Inferior parietal cortex (tissue), 1 donor: ENCODE measurements around the gene TENM4.

ENCODE experiments used
- DNase-seq: peaks from one replicate; pipeline ENCODE4 v3.0.0-alpha.2; 2016; ENCODE audit errors: extremely low spot score

Gene TENM4

GRCh38 chr11:79296141-79296540, 144.7 kb downstream of the TENM4 start:
- DNase-seq, result no peak

DNA sequence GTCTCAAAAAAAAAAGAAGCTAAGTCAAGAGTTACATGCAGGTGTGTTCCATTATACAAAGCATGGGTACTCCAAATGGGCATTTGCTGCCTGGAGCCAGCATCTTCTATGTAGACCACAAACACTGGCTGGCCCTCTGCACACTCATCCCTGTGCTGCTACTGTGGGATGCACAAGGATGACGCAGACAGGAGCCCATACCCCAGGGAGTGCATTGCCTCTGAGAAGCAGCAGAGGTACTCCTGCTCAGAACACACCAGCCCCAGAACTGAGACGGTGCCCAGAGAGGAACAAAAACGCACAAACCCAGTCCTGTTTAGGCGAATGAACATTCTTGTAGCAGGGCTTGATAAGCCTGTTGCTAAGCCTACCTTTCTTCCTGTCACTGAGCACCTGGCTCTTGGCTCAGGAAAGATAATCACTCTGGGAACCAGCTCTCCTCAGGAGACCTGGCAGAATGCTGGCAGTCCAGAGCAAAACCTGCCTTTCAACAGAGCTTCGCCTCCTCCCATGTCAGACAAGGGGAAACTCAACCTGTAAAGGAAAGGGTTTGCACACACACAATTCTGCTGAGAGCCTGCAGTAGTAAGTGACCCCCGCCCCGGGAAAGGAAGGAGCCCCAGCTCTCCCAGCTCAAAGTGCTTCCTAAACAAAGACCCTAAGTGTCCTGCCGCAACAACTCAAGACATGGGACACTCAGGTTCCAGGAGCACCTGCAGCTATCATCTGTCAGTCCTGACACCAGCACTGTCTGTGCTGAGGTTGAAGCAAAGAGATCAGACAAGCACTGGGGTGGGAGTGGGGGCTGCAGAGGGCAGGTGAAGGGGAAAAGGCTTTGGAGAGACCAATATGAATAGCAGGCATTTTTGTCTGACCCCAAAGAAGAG, 145.7 kb downstream of the TENM4 start:
- DNase-seq, result no peak

GRCh38 chr11:79291948-79292347, 148.9 kb downstream of the TENM4 start:
- no peak for DNase-seq

DNA sequence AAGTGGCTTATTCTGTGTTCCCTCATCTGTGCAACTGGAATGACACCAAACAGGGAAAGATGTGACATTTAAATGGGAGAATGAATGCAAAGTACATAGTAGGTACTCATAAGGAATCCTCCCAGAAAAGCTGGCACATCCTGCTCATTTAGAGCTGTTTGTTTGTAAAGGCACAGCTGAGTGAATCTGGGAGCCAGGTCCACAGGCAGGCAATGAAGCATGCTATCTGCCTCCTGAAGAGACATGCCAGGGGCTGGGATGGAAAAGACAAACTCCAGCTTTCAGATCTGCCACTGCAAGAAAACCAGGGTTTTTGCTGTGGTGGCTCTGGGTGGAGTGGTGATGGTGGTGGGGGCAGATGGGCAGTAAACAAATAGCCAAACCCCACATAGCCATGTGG, 150.1 kb downstream of the TENM4 start:
- DNase-seq, result no peak

DNA sequence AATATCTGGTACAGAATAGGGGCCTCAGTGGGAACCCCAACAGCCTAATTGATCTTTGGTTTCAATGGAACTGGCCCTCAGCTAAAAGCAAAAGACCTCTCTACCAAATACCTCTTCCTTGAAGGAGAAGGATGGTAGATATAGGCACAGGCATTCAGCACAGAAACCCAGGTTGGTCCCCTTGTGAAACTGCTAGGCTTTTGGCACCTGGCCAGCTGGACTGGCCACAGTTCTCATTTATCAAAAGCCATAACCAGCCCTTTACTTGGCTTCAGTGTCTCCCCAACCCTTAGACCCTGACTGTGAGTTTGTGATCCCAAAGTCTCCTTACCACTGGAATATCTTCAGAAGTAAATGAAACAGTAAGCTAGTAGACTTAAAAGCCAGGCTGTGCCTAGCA, 152.9 kb downstream of the TENM4 start:
- no peak for DNase-seq

DNA sequence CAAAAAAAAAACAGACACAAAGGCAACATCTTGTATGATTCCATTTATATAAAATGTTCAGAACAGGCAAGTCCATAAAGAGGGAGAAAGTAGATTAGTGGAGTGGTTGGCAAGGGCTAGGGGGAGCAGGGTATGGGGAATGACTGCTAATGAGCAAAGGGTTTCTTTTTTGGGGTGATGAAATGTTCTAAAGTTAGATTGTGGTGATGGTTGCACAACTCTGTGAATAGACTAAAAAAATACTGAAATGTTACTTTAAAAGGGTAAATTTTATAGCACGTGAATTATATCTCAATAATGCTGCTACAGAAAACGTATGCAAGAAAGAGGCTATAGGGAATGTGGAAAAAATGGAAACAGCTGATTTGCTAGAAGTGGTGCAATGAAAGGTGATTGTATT, 155.1 kb downstream of the TENM4 start:
- DNase-seq, result no peak

DNA sequence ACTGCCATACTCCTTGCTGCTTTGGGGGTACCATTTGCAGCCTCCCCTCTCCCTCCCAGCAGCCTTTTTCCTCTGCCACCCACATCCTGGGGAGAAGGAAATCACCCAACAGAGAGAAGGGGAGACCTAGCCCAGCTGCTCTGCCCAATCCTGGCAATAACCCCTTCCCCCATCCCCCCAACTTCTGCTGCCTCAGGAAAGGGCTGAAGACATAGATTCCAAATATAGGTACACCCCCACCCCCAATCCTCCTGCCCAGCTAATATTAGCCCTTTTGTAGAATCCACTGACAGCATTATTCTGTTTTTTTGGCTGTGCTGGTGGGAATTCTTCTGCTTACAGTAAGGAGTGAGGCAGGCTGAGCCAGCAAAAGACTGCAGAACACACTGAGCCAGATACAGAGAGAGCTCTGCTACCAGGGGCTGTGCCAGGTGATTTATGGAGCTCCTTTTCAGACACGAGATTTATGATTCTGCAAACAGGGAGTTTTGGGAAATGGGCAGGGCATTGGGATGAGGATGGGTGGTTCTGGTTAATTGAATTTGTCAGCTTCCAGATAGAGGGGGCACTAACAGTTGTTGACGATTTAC, 164.0 kb downstream of the TENM4 start:
- no peak for DNase-seq

GRCh38 chr11:79274636-79275331, 166.0 kb downstream of the TENM4 start:
- DNase-seq, result no peak

DNA sequence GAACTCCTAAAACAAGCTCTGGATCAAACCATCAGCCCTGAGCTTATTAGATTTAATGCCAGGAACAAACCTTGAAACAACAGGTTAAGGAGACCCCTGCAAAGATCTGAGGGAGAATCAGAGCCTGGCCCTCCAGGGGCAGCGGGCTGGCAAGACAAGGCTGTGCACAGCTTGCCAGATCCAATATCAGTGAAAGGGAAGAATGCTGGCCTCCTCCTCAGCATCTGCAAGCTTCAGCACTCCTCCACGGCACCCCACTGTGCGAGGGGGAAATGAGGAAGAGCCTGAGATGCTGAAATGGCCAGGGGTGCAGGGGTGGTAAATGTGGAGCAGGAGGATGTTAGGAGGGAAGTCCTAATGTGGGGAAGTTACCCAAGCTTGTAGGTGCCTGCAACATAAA, 167.0 kb downstream of the TENM4 start:
- no peak for DNase-seq

GRCh38 chr11:79269611-79270307, 171.1 kb downstream of the TENM4 start:
- DNase-seq, result no peak

- no peak for DNase-seq
Observed at GRCh38 chr11:79266396-79266795, 174.4 kb downstream of the TENM4 start.

- DNase-seq, result no peak
Observed at GRCh38 chr11:79265756-79266322, 175.0 kb downstream of the TENM4 start.

DNA sequence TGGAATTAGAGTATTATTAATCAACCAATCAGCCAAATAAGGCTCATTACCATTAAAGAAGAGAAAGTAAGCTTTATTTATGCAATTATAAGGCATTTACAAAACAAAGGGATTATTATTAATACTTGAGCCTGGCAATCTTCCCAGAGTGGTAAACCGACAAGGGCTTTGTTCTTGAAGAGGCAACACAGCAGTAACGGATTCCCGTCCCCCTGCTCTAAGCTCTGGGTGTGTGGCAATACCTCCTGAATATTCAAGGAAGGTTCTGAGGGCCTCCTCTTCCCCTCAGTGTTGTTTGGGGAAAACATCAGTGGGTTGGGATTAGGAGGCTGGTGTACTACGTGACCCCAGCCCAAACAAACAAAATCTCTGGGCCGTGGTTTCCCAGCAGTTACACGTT, 176.5 kb downstream of the TENM4 start:
- no peak for DNase-seq

- DNase-seq, result no peak
Observed at GRCh38 chr11:79263001-79263400, 177.8 kb downstream of the TENM4 start.

GRCh38 chr11:79262221-79262620, 178.6 kb downstream of the TENM4 start:
- DNase-seq, result no peak

GRCh38 chr11:79261684-79262083, 179.1 kb downstream of the TENM4 start:
- no peak for DNase-seq

GRCh38 chr11:79259800-79260199, 181.0 kb downstream of the TENM4 start:
- no peak for DNase-seq

- no peak for DNase-seq
Observed at GRCh38 chr11:79258576-79258975, 182.3 kb downstream of the TENM4 start.

DNA sequence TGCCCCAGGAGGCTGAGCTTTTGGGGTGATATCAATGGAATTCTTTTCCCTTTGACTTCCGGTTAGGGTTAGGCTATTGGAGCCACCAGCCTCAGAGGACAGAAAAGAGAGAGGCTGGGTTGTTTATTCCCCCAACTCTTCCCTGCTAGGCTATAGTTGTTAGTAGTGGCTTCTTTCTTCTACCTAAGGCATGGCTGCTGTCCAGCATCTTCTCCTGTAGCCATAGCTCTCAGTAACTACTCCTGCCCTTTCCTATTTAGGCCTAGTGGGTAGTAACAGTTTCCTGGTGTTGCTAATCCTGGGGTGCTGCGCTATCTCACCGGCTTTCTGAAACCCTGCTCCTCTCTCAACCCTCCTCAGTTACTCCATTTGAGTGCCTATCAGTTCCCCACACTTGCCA, 184.9 kb downstream of the TENM4 start:
- DNase-seq, result no peak

GRCh38 chr11:79253280-79253679, 187.6 kb downstream of the TENM4 start:
- DNase-seq, result peak; percentile 81

- no peak for DNase-seq
Observed at GRCh38 chr11:79249295-79249993, 191.4 kb downstream of the TENM4 start.
